B cell (primary cell): ENCODE results near the gene TMC1. TPM values are rescaled to one million over a fixed set of nuclear protein-coding genes. Genes with fewer than 3 reads are reported as not detected.

ENCODE experiments used
- ATAC-seq: fragments of 200-7000 bp; cut with Tn5 transposase; one replicate; pipeline ENCODE4 v1.10.0; 2021; ENCODE audit warnings: low read depth, mild to moderate bottlenecking, moderate number of reproducible peaks, moderate library complexity
- CTCF ChIA-PET: fragments of 350-600 bp; sonication (Branson Sonifier 250); formaldehyde crosslinking; loops from one replicate; lab custom pipeline; 2021; ENCODE audit warnings: antibody characterized with exemption, inconsistent platforms; lab: Charles Lee
- POLR2A ChIA-PET: fragments of 350-600 bp; sonication (Branson Sonifier 250); formaldehyde crosslinking; loops from one replicate; lab custom pipeline; 2021; ENCODE audit warnings: antibody characterized with exemption; lab: Charles Lee
- DNase-seq: peaks from one replicate; pipeline ENCODE4 v3.0.0; 2013
- H2AFZ ChIP-seq: 2 replicates; pipeline ENCODE4 v1.6.1; 2012; ENCODE audit warnings: mild to moderate bottlenecking, low read depth, low read length; ENCODE audit not compliant: insufficient read depth, poor library complexity, severe bottlenecking
- H3K27ac ChIP-seq, 2 donors: 1 replicate in 1 of 2; 2 replicates in 1 of 2; pipeline ENCODE4 v1.5.1; 2012 to 2013; ENCODE audit warnings: low read length in 2 of 2, mild to moderate bottlenecking in 2 of 2, moderate library complexity in 1 of 2
- H3K27me3 ChIP-seq, 4 experiments: fragments of 200-600 bp in 1 of 4; sonication (generic) in 1 of 4; replicated peaks in 1 of 4; 1 replicate in 2 of 4; 2 replicates in 2 of 4; pipeline versions ENCODE4 v1.6.1 to v1.7.0; 2013 to 2016; ENCODE audit warnings: low read length in 3 of 4, mild to moderate bottlenecking in 2 of 4, mixed read lengths in 1 of 4, moderate library complexity in 1 of 4; ENCODE audit not compliant: insufficient read depth in 4 of 4, control insufficient read depth in 3 of 4; ENCODE audit errors: control extremely low read depth in 1 of 4
- H3K36me3 ChIP-seq, 2 experiments: replicated peaks in 1 of 2; 1 replicate in 1 of 2; 2 replicates in 1 of 2; pipeline versions ENCODE4 v1.6.1 to v1.7.1; 2013; ENCODE audit warnings: low read length in 1 of 2; ENCODE audit not compliant: insufficient read depth in 2 of 2, control insufficient read depth in 1 of 2; ENCODE audit errors: control extremely low read depth in 1 of 2, extremely low read depth in 1 of 2
- H3K4me1 ChIP-seq, 2 donors: fragments of 200-600 bp in 1 of 2; sonication (generic) in 1 of 2; 1 replicate in 1 of 2; 2 replicates in 1 of 2; pipeline versions ENCODE4 v1.5.1 to v1.6.1; 2013 to 2017; ENCODE audit warnings: low read length in 2 of 2; ENCODE audit not compliant: control insufficient read depth in 2 of 2, insufficient read depth in 2 of 2
- H3K4me2 ChIP-seq: replicated peaks from 2 replicates; pipeline ENCODE3; 2012; ENCODE audit warnings: mild to moderate bottlenecking, low read depth, low read length; ENCODE audit not compliant: poor library complexity, severe bottlenecking
- H3K4me3 ChIP-seq, 5 experiments: fragments of 200-600 bp in 1 of 5; sonication (generic) in 1 of 5; 1 replicate in 3 of 5; 2 replicates in 2 of 5; pipeline versions ENCODE4 v1.5.1 to v1.7.0; 2011 to 2016; ENCODE audit warnings: low read length in 4 of 5, mild to moderate bottlenecking in 4 of 5, low read depth in 2 of 5, control low read depth in 1 of 5, moderate library complexity in 1 of 5; ENCODE audit not compliant: insufficient read depth in 1 of 5; ENCODE audit errors: control extremely low read depth in 1 of 5, extremely low read depth in 1 of 5
- H3K79me2 ChIP-seq: fragments of 200-600 bp; sonication (generic); one replicate; pipeline ENCODE4 v1.6.0; 2016; ENCODE audit warnings: low read length; ENCODE audit not compliant: control insufficient read depth, insufficient read depth
- H3K9ac ChIP-seq: fragments of 200-600 bp; sonication (generic); 2 replicates; pipeline ENCODE4 v1.6.1; 2017; ENCODE audit warnings: mild to moderate bottlenecking, low read length, moderate library complexity
- H3K9me3 ChIP-seq, 3 donors: one replicate each; pipeline versions ENCODE4 v1.6.1 to v1.7.1; 2013; ENCODE audit warnings: low read length in 2 of 3; ENCODE audit not compliant: control insufficient read depth in 2 of 3, insufficient read depth in 1 of 3; ENCODE audit errors: control extremely low read depth in 1 of 3
- H4K20me1 ChIP-seq: 2 replicates; pipeline ENCODE4 v1.6.0; 2012; ENCODE audit warnings: mild to moderate bottlenecking, low read length; ENCODE audit not compliant: insufficient read depth, control insufficient read depth, poor library complexity, severe bottlenecking
- H3K27ac Mint-ChIP-seq: one replicate; pipeline ENCODE4 v1.8.0; 2021; ENCODE audit warnings: mixed read lengths
- H3K27me3 Mint-ChIP-seq: one replicate; pipeline ENCODE4 v1.8.0; 2021; ENCODE audit warnings: mixed read lengths
- H3K4me1 Mint-ChIP-seq: one replicate; pipeline ENCODE4 v1.8.0; 2021; ENCODE audit warnings: mixed read lengths
- H3K4me3 Mint-ChIP-seq: one replicate; pipeline ENCODE4 v1.8.0; 2021; ENCODE audit warnings: mixed read lengths
- H3K9me3 Mint-ChIP-seq: one replicate; pipeline ENCODE4 v1.8.0; 2022; ENCODE audit warnings: mixed read lengths; ENCODE audit not compliant: insufficient read depth
- EZH2 ChIP-seq: IDR thresholded peaks from 2 replicates; pipeline ENCODE4 v1.6.1; 2012; ENCODE audit warnings: borderline replicate concordance, low read depth, mild to moderate bottlenecking, moderate library complexity, low read length; ENCODE audit not compliant: insufficient read depth, poor library complexity, severe bottlenecking
- WGBS: methylation state at CpG from one replicate; pipeline ENCODE4 v1.1.5; 2013; ENCODE audit warnings: missing lambda C conversion rate; ENCODE audit not compliant: insufficient coverage; 5-methylcytosine and 5-hydroxymethylcytosine counted together
- intact Hi-C: fragments of 100-400 bp; cut with micrococcal nuclease; formaldehyde crosslinking; loops from one replicate; pipeline ENCODE4 v1.10.0; 2022
- polyA plus RNA-seq: library from polyadenylated mRNA; depleted of rRNA; stranded (reverse); fragments of >200 nt; gene quantifications from 2 replicates; pipeline ENCODE4 v1.2.3, GENCODE V29; 2012
- total RNA-seq, 2 donors: library from RNA; stranded (reverse); fragments of 120-200 nt in 1 of 2; gene quantifications; 1 replicate in 1 of 2; 2 replicates in 1 of 2; pipeline versions ENCODE4 v1.2.3 to v1.2.4, GENCODE V29; 2013 to 2022
- TF ChIP-seq, protein P1 (sequence below): fragments of 200-600 bp; IDR thresholded peaks from one replicate; pipeline ENCODE4 v1.8.0; 2022; ENCODE audit warnings: antibody characterized with exemption, mild to moderate bottlenecking

TMC1 gene
- total and polyA plus RNA-seq, 2 donors (not counting 1 experiment from before 2014, with no cell fraction given): not detected

DNA sequence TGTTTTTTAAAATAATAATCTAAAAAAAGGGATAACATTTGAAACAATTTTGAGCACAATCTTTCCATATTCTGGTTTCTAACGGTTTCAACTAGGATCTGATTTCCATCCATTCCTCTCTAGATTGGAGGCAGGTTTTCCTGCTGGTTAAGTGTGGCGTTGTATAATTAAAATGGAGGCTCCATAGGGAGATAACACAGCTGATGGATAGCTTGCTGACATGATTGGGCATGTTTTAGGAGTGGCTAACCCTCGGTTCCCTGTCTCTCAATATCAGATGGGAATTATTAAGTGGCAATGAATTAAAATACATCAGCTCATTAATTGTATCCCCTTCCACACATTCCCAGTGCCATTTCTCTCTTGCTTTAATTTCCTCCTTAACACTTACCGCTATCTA is 222.4 kb downstream of the TMC1 start:
- Histone ChIP-seq H2AFZ (no peak overlapping the region), H3K36me3 (no peaks in the 10 kb centered on the region), H3K4me3 (no peak overlapping the region), H4K20me1 (no peaks in the 10 kb centered on the region), H3K9ac (no peak overlapping the region), H3K4me1 (no peaks in the 10 kb centered on the region), H3K27me3 (no peaks in the 10 kb centered on the region), H3K9me3 (no peaks in the 10 kb centered on the region), H3K4me2 (no peak overlapping the region), H3K27ac (no peak overlapping the region), H3K79me2 (no peaks in the 10 kb centered on the region)
- H3K4me3 Mint-ChIP-seq: no peak overlapping the region
- no peaks in the 10 kb centered on the region for H3K27me3 Mint-ChIP-seq
- WGBS: no CpG with 5 or more reads among the region's 4 CpGs
- H3K9me3 Mint-ChIP-seq: no peaks in the 10 kb centered on the region
- no peaks in the 10 kb centered on the region for H3K4me1 Mint-ChIP-seq
- no peak overlapping the region for H3K27ac Mint-ChIP-seq
- ATAC-seq: no peak
- TF ChIP-seq EZH2: no peak
- TF ChIP-seq, protein P1, sequence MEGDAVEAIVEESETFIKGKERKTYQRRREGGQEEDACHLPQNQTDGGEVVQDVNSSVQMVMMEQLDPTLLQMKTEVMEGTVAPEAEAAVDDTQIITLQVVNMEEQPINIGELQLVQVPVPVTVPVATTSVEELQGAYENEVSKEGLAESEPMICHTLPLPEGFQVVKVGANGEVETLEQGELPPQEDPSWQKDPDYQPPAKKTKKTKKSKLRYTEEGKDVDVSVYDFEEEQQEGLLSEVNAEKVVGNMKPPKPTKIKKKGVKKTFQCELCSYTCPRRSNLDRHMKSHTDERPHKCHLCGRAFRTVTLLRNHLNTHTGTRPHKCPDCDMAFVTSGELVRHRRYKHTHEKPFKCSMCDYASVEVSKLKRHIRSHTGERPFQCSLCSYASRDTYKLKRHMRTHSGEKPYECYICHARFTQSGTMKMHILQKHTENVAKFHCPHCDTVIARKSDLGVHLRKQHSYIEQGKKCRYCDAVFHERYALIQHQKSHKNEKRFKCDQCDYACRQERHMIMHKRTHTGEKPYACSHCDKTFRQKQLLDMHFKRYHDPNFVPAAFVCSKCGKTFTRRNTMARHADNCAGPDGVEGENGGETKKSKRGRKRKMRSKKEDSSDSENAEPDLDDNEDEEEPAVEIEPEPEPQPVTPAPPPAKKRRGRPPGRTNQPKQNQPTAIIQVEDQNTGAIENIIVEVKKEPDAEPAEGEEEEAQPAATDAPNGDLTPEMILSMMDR: no peak
- intact Hi-C loops: no loop called here
- ChIA-PET POLR2A (no interaction called here), CTCF (no interaction called here)
- DNase-seq: no peak

DNA sequence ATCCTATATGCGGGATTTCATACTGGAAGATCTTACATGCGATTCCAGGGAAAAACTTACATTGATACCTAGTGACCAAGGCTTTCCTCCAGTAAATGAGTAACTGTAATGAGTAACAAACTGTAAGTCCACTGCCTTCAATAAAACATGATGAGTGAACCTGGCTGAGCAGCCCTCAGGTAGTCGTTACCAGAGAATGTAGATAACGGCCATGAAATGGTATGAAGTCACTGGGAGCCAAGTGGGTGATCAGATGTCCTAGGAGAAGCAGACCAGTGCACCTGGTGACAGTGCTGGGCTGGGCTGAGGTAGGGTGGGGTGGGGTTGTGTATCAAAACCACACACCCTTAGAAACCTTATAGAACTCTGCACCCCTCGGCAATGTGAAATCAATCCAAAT is 227.9 kb downstream of the TMC1 start:
- ChIA-PET CTCF (no interaction called here), POLR2A (no interaction called here)
- no peaks in the 10 kb centered on the region for H3K9me3 Mint-ChIP-seq
- no peak for DNase-seq
- no peak overlapping the region for H3K4me3 ChIP-seq
- H3K9ac ChIP-seq: no peak overlapping the region
- no peak overlapping the region for H3K27ac Mint-ChIP-seq
- no peaks in the 10 kb centered on the region for H3K27me3 ChIP-seq
- H3K27ac ChIP-seq: no peak overlapping the region
- H3K36me3 ChIP-seq: no peaks in the 10 kb centered on the region
- H3K27me3 Mint-ChIP-seq: peaks cover 4% of the 10 kb centered on the region
- no peaks in the 10 kb centered on the region for H4K20me1 ChIP-seq
- no peak for TF ChIP-seq EZH2
- TF ChIP-seq, protein P1: no peak
- no peak overlapping the region for H3K4me2 ChIP-seq
- H3K79me2 ChIP-seq: no peaks in the 10 kb centered on the region
- H3K9me3 ChIP-seq: no peaks in the 10 kb centered on the region
- no peaks in the 10 kb centered on the region for H3K4me1 Mint-ChIP-seq
- 80% methylated on average over 2 of the region's 5 CpGs for WGBS
- intact Hi-C loops: no loop called here
- ATAC-seq: no peak
- no peaks in the 10 kb centered on the region for H3K4me1 ChIP-seq
- no peak overlapping the region for H2AFZ ChIP-seq
- no peak overlapping the region for H3K4me3 Mint-ChIP-seq
